Epithelial cell of esophagus (primary cell): ENCODE results near the gene RAP1GAP.

Experiments
- DNase-seq: peaks from one replicate; pipeline ENCODE4 v3.0.0; 2010; ENCODE audit warnings: low read depth
- H3K4me3 ChIP-seq: 2 replicates; pipeline ENCODE4 v1.5.1; 2011; ENCODE audit warnings: mild to moderate bottlenecking, low read length, control low read depth
- CTCF ChIP-seq: IDR thresholded peaks from 2 replicates; pipeline ENCODE4 v1.5.1; 2011; ENCODE audit warnings: low read depth, mild to moderate bottlenecking, low read length, control low read depth, inconsistent platforms; ENCODE audit not compliant: insufficient read depth; ENCODE audit errors: missing control alignments

RAP1GAP gene

GRCh38 chr1:21594935-21595897, 73.9 kb downstream of the RAP1GAP start:
- TF ChIP-seq CTCF: peak; percentile 69
- H3K4me3 ChIP-seq: no peak overlapping the region
- peak; percentile 50 for DNase-seq

- peak; percentile 21 for DNase-seq
- no peak overlapping the region for H3K4me3 ChIP-seq
- no peak for TF ChIP-seq CTCF
These were observed 74.7 kb downstream of the RAP1GAP start for GRCh38 chr1:21594501-21594900.

GRCh38 chr1:21593231-21593630, 75.9 kb downstream of the RAP1GAP start:
- no peak for TF ChIP-seq CTCF
- DNase-seq: no peak
- H3K4me3 ChIP-seq: no peak overlapping the region

GRCh38 chr1:21592086-21592865, 76.9 kb downstream of the RAP1GAP start:
- DNase-seq: peak; percentile 38
- no peak overlapping the region for H3K4me3 ChIP-seq
- TF ChIP-seq CTCF: no peak

- no peak overlapping the region for H3K4me3 ChIP-seq
- DNase-seq: no peak
- no peak for TF ChIP-seq CTCF
These were observed 78.2 kb downstream of the RAP1GAP start for GRCh38 chr1:21590934-21591333.

- TF ChIP-seq CTCF: no peak
- DNase-seq: no peak
- H3K4me3 ChIP-seq: no peak overlapping the region
These were observed 78.9 kb downstream of the RAP1GAP start for GRCh38 chr1:21590126-21590880.
